ENCODE results near the gene GRIK3. TPM values are rescaled to one million over a fixed set of nuclear protein-coding genes. Genes with fewer than 3 reads are reported as not detected.

GRIK3 gene
- total RNA-seq, 3 donors from 2014 or later (not counting 1 experiment from before 2014, with no cell fraction given), result not detected

- Histone ChIP-seq H3K9me3 (ENCODE audit: control insufficient read depth, insufficient read depth, low read length) (no peaks in the 10 kb centered on the region), H3K4me1 (ENCODE audit: control insufficient read depth, insufficient read depth, low read length) (no peaks in the 10 kb centered on the region), H3K36me3 (ENCODE audit: control insufficient read depth, insufficient read depth, low read length) (no peaks in the 10 kb centered on the region), H3K27ac (ENCODE audit: low read length) (no peak overlapping the region), H3K4me3 (ENCODE audit: low read length) (no peak overlapping the region), H3K27me3 (ENCODE audit: control insufficient read depth, insufficient read depth, low read length) (no peaks in the 10 kb centered on the region)
- Mint-ChIP-seq H3K4me1 (no peaks in the 10 kb centered on the region), H3K4me3 (no peak overlapping the region), H3K9me3 (no peaks in the 10 kb centered on the region), H3K36me3 (no peaks in the 10 kb centered on the region), H3K27me3 (ENCODE audit: low read depth in 2 of 2) (peaks cover 10 to 18% of the 10 kb centered on the region in 2 donors), H3K27ac (no peak overlapping the region)
- 87% methylated on average over 6 of the region's 6 CpGs for WGBS (ENCODE audit: insufficient coverage)
- no peak for DNase-seq
- intact Hi-C loops (cut with micrococcal nuclease), result no loop called here
- TF ChIP-seq CTCF (IDR thresholded peaks at IDR 0.05), result no peak
- ATAC-seq, result no peak
Observed at GRCh38 chr1:36879613-36880012, 154.7 kb downstream of the GRIK3 start.

- no peaks in the 10 kb centered on the region for H3K4me1 Mint-ChIP-seq
- peaks cover 12 to 18% of the 10 kb centered on the region in 2 donors for H3K27me3 Mint-ChIP-seq (ENCODE audit: low read depth in 2 of 2)
- DNase-seq, result no peak
- WGBS (ENCODE audit: insufficient coverage), result 69% methylated on average over 1 of the region's 1 CpG
- no peak overlapping the region for H3K4me3 Mint-ChIP-seq
- no peak for ATAC-seq
- H3K27me3 ChIP-seq (ENCODE audit: control insufficient read depth, insufficient read depth, low read length), result no peaks in the 10 kb centered on the region
- no peak overlapping the region for H3K27ac Mint-ChIP-seq
- intact Hi-C loops (cut with micrococcal nuclease), result no loop called here
- H3K27ac ChIP-seq (ENCODE audit: low read length), result no peak overlapping the region
- no peak for TF ChIP-seq CTCF (IDR thresholded peaks at IDR 0.05)
- no peaks in the 10 kb centered on the region for H3K4me1 ChIP-seq (ENCODE audit: control insufficient read depth, insufficient read depth, low read length)
- no peak overlapping the region for H3K4me3 ChIP-seq (ENCODE audit: low read length)
- H3K36me3 ChIP-seq (ENCODE audit: control insufficient read depth, insufficient read depth, low read length), result no peaks in the 10 kb centered on the region
- no peaks in the 10 kb centered on the region for H3K36me3 Mint-ChIP-seq
- no peaks in the 10 kb centered on the region for H3K9me3 ChIP-seq (ENCODE audit: control insufficient read depth, insufficient read depth, low read length)
- H3K9me3 Mint-ChIP-seq, result no peaks in the 10 kb centered on the region
Observed at GRCh38 chr1:36876990-36877389, 157.3 kb downstream of the GRIK3 start.

GRCh38 chr1:36874271-36875060 is 159.8 kb downstream of the GRIK3 start:
- H3K9me3 Mint-ChIP-seq, result no peaks in the 10 kb centered on the region
- H3K4me3 Mint-ChIP-seq, result no peak overlapping the region
- H3K27me3 ChIP-seq (ENCODE audit: control insufficient read depth, insufficient read depth, low read length), result no peaks in the 10 kb centered on the region
- H3K4me1 Mint-ChIP-seq, result no peaks in the 10 kb centered on the region
- ATAC-seq, result no peak
- no peaks in the 10 kb centered on the region for H3K4me1 ChIP-seq (ENCODE audit: control insufficient read depth, insufficient read depth, low read length)
- H3K27ac ChIP-seq (ENCODE audit: low read length), result no peak overlapping the region
- TF ChIP-seq CTCF (IDR thresholded peaks at IDR 0.05), result no peak
- H3K4me3 ChIP-seq (ENCODE audit: low read length), result no peak overlapping the region
- no peak overlapping the region for H3K27ac Mint-ChIP-seq
- 66% methylated on average over 6 of the region's 6 CpGs for WGBS (ENCODE audit: insufficient coverage)
- intact Hi-C loops (cut with micrococcal nuclease), result no loop called here
- peaks cover 12 to 18% of the 10 kb centered on the region in 2 donors for H3K27me3 Mint-ChIP-seq (ENCODE audit: low read depth in 2 of 2)
- no peaks in the 10 kb centered on the region for H3K9me3 ChIP-seq (ENCODE audit: control insufficient read depth, insufficient read depth, low read length)
- no peaks in the 10 kb centered on the region for H3K36me3 Mint-ChIP-seq
- DNase-seq, result no peak
- H3K36me3 ChIP-seq (ENCODE audit: control insufficient read depth, insufficient read depth, low read length), result no peaks in the 10 kb centered on the region

- Histone ChIP-seq H3K27me3 (ENCODE audit: control insufficient read depth, insufficient read depth, low read length) (no peaks in the 10 kb centered on the region), H3K27ac (ENCODE audit: low read length) (no peak overlapping the region), H3K4me1 (ENCODE audit: control insufficient read depth, insufficient read depth, low read length) (no peaks in the 10 kb centered on the region), H3K36me3 (ENCODE audit: control insufficient read depth, insufficient read depth, low read length) (no peaks in the 10 kb centered on the region), H3K4me3 (ENCODE audit: low read length) (no peak overlapping the region), H3K9me3 (ENCODE audit: control insufficient read depth, insufficient read depth, low read length) (no peaks in the 10 kb centered on the region)
- Mint-ChIP-seq H3K36me3 (no peaks in the 10 kb centered on the region), H3K27ac (no peak overlapping the region), H3K27me3 (ENCODE audit: low read depth in 2 of 2) (peaks cover 10 to 12% of the 10 kb centered on the region in 2 donors), H3K9me3 (no peaks in the 10 kb centered on the region), H3K4me3 (no peak overlapping the region), H3K4me1 (no peaks in the 10 kb centered on the region)
- intact Hi-C loops (cut with micrococcal nuclease), result no loop called here
- 56% methylated on average over 3 of the region's 3 CpGs for WGBS (ENCODE audit: insufficient coverage)
- DNase-seq (no peak), ATAC-seq (no peak)
- no peak for TF ChIP-seq CTCF (IDR thresholded peaks at IDR 0.05)
Observed at GRCh38 chr1:36872858-36873257, 161.5 kb downstream of the GRIK3 start.
